DOHH2 (cell line): ENCODE data around the gene NIPAL3.

Source experiments
- CTCF ChIP-seq: fragments of 200-600 bp; sonication (generic); IDR thresholded peaks from one replicate; pipeline ENCODE4 v1.5.1; 2014; ENCODE audit warnings: antibody characterized with exemption, mild to moderate bottlenecking, low read depth, low read length; ENCODE audit not compliant: poor library complexity, severe bottlenecking
- EZH2phosphoT487 ChIP-seq: fragments of 200-600 bp; sonication (generic); IDR thresholded peaks from 2 replicates; pipeline ENCODE4 v1.6.1; 2017; ENCODE audit warnings: borderline replicate concordance, mild to moderate bottlenecking, antibody characterized with exemption, low read length, moderate library complexity, mixed read lengths

GRCh38 chr1:24441996-24442668 lies 26.5 kb downstream of the NIPAL3 start:
- TF ChIP-seq CTCF = no peak
- TF ChIP-seq EZH2phosphoT487 = no peak
